SHP77 treated with DMSO at 0.1 percent for 48 hours (cell line): ENCODE data around the gene SREBF1.

Experiments used
- DNase-seq: peaks from one replicate; lab custom pipeline; 2025; lab: John Stamatoyannopoulos, UW

The SREBF1 gene

DNA sequence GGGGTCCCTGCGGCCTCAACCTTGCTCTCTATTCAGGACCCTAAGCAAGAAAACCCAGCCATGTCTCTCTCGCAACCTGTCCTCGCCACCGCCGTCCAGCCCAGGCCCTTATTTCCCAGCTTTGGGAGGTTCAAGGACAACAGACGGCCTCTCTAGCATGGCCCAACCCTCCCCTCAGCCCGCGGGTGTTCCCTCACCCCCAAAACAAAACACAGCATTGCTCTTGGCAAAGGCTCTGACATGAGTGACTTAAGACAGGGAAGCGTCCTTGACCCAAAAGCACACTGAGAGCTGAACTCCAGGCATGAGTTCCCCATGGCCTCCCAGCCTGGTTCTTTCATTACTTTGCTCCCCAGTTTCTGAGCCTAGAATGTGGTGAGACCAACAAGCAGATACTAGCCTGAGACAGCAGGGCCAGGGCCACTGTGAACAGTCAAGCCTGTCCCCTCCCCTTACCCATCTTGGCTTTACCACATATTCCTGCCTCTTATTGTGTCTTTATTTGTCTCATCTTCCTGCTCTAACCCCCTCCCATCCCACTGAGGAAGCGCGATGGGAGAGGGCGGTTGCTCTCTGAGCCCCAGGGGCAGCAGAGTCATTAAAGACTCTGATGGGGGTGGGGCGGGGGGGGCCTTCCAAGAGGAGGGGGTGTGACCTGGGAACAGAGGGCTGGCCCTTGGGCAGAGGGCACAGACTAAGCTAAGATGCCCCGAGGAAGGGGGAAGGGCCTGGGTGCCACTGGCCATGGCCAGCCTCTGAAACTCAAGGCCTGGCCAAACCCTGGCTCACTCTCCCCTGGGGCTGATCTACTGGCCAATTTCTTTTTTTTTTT, 11.8 kb downstream of the SREBF1 start:
- DNase-seq, result no peak

DNA sequence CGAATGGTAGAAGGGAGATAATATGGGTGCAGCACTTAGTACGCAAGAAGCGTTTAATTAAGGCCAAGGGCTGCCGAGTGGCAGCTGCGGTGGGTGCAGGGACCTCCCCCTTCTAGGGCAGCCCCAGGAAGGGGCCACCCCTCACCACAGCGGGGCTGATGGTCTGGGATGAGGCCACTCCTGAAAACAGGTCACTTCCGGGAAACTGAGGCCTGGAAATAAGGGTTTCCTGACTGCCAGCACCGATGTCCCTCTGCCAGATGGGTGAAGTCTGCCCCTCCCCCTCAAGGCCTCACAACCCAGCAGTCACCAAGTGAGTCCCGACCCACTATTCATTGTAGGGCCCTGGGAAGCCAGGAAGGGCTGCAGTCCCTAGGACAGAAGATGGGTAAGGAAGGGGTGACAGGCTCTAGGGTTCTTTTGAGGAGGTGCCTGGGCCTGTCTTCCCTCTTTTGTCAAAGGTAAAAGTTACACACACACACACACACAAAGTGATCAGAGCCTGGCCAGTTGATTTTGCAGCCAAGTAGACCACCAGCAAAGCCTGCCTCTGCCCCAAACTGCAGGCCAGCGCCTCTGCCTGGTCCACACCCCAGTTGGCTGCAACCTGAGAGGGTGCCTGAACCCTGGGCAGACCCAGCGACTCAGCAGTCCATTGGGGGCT, 12.5 kb downstream of the SREBF1 start:
- peak; percentile 91 for DNase-seq

DNA sequence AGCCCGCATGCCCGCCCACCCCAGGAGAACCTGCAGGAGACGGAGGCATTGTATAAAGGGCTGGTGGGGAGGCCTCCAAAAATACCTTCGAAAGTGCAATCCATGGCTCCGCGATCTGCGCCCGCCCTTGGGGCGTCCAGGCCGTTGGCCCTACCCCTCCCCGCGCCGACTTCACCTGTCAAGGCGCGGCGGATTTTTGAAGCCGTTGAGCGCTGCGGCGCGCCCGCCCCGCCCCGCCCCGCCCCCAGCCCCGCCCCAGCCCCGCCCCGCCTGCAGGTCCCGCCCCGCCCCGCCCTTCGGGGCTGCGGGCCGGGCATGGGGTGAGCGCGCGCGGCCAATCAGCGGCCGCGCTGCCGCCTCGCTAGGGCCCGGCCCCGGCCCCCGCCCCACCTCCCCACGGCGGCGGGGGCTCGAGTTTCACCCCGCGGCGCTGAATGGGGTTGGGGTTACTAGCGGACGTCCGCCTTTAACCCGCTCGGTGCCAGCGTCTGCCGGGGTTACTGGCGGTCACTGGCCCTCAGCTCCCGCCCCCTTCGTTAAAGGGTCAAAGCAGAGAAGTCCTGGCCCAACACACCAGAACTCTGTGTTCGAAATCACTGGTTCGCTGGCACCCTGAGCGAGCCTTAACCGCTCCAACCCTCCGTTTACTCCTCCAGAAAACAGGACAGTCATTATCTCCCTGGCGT, 13.2 kb downstream of the SREBF1 start:
- peak; percentile 91 for DNase-seq

DNA sequence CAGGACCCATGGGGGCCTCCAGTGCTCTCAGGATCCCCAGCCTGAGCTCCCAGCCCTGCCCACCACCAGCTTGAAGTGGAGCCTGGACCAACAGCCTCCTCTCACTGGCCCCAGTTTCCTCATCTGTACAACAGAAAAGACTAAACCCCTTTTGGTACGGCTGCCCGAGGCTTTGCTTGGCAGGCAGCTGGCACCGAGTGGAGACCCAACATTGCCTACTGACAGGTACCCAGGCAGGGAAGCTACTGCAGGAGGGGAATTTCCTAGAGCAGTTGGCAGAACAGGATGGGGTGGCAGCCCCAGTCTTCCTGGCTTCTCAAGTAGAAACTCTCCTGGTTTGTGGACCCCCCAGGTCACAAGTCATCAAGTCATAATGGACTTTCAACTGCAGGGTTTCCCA, 14.2 kb downstream of the SREBF1 start:
- no peak for DNase-seq

DNA sequence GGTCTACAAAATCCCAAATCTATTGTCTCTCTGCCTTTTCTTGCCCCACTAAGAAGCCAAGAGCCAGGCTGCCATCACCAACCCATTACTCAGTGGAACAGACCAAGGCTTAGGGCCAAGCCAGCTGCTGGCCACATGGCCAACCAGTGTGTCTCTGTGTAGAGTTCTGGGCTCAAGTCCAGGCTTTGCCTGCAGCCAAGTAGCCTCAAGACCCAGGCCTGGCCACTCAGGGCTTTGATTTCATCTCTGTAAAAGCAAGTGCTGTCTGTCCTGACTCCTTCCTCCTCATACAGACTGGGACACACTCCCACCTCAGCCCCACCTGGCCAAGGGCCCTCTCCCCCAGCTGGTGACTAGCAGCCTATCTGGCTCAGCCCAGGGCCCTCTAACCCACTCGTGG, 14.6 kb downstream of the SREBF1 start:
- DNase-seq, result no peak

DNA sequence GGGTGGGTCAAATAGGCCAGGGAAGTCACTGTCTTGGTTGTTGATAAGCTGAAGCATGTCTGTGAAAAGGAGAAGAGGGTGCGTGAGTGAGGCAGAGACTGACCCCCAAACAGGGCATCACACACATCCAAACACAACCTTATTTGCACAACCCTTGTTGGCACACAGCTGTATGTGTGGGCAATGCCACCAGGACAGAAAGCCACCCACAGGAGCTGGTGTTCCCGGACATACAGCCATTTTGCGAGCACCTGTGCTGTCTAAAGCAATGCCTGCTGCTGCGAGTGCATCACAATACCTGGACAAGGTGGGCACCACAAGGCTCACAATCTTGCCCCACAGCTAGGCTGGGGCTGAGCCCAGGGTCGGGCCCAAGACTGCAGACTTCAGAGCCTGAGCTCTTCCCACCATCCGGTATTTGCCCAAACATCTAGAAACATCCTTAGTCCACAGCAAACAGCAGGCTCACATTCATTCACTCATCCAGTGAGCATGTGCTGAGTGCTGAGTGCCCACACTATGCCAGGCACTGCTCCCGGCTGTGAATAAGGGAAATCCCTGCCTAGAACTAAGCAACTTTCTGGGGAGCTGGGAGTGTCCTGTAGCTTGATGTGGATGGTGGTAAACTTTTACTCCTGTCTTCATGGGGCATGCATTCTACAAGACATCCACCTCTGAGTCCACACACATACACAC, 16.2 kb downstream of the SREBF1 start:
- no peak for DNase-seq

DNA sequence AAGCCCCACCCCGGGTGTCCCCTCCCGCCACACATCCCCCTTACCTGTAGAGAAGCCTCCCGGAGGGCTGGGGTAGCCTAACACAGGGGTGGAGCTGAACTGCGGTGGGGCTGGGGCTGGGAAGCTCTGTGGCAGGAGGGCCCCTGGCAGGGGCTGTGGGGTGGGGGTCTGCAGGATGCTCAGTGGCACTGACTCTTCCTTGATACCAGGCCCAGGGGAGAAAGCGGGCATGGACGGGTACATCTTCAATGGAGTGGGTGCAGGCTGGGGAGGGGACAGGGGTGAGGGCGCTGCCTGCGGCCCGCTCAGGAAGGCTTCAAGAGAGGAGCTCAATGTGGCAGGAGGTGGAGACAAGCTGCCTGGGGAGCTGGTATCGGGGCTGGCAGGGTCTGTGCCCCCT, 16.7 kb downstream of the SREBF1 start:
- DNase-seq, result no peak

DNA sequence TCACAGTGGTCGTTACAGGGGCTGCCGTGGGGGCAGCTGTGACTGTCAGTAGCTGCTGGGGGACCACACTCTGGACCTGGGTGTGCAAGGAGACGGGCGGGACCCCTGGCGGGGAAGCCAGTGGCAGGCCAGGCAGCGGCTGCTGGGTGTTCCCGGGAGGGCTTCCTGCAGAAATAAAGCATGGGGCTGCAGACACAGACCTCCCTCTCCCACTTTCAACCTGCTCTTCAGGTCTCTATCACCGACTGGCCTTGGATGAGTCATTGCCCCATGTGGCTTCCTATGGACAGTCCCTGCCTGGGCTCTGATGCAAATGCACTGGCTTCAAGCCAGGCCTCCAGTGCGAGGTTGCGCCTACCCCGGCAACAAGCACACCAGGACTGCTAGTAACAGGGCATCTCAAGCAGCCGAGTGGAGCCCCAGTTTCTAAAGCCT, 17.2 kb downstream of the SREBF1 start:
- DNase-seq, result peak; percentile 71

DNA sequence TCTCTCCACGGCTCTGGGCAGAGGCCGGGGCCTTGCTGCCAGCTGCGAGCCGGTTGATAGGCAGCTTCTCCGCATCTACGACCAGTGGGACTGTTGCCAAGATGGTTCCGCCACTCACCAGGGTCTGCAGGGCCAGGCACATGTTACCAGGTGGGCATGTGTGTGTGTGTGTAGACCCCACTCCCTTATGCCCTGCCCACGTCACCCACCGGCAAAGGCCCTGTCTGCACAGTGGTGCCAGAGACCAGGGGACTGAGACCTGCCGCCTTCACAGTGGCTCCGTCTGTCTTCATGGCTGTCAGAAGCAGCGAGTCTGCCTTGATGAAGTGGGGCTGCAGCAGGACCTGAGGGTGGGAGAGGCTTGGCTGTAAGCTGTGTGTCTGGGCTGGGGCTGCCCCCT, 17.7 kb downstream of the SREBF1 start:
- no peak for DNase-seq

DNA sequence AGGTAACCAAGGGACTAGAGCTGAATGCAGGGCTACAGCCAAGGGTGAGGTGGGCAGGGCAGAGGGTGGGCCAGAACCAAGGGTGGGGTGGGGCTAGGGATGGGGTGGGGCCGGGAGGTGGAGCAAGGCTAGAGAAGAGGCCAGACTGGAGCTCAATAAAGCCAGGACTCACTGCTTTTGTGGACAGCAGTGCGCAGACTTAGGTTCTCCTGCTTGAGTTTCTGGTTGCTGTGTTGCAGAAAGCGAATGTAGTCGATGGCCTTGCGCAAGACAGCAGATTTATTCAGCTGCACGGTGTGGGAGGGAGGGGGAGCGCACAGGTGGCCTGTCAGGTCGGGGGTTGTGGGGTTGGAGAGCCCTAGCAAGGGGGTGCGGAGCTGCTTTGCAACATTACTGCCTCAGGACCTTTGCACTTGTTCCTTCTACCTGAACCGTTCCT, 18.7 kb downstream of the SREBF1 start:
- no peak for DNase-seq

DNA sequence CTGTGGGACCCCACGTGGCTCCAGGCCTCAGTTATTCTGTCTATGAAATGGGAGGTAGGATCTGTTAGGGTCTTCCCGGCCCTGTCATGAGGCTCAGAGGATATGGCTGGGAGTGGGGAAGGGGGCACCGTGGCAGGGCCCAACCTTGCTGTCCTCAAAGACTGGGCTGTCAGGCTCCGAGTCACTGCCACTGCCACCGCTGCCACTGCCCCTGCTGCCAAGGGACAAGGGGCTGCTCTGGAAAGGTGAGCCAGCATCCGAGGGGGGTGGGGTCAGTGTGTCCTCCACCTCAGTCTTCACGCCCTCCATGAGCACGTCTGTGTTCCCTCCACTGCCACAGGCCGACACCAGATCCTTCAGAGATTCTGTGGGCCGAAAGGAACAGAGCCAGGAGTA, 19.2 kb downstream of the SREBF1 start:
- DNase-seq, result no peak

DNA sequence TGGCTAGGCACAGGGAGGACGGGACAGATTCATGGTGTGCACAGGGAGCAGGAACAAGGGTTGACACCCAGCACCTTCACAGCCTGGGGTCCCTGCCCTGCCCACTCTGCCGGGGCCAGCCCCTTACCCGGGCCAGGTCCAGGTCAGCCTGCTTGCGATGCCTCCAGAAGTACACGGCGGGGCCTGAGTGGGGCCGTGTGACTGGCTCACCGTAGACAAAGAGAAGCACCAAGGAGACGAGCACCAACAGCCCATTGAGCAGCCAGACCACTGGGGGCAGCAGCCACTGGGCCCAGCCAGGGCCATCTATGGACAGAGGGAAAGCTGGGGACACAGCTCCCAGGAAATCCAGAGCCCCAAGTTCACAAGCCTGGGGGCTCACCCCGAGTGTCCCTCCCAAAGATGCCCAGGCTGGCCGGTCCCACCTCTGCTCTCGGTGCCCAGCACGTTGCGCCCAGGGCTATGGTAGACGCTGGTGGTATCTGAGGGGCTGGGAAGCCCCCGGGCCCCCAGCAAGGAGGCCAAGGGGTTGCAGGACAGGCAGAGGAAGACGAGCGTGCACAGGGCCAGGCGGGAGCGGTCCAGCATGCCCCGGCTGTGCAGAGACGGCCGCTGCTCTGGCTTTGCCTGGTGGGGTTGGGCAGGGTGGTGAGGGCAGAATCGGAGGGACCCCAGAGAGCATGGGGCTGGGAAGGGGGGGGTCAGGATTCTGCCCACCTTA, 19.8 kb downstream of the SREBF1 start:
- DNase-seq, result no peak

DNA sequence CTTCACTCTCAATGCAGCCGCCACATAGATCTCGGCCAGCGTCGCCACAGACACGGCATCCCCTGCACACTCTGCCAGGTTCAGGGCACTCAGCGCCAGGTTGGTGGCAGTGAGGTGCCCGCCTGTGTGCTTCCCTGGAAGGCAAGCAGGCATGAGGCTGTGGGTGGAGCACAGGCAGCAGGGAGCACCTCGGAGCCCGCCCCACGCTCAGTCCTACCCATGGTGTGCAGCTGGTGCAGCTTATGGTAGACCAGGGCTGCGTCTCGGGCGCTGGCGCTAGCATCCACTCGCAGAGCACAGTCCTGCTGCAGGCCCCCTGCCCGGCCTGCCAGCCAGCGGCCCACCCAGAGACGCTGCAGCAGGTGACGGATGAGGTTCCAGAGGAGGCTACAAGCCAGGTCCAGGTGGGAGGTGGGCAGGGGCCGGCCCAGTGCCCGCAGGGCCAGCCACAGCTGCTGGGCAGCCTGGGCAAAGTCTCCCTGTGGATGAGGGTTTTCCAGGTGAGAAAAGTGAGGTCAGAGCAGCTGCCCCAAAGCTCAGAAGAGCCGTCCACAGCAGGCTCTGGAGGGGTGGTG, 20.5 kb downstream of the SREBF1 start:
- DNase-seq, result no peak

DNA sequence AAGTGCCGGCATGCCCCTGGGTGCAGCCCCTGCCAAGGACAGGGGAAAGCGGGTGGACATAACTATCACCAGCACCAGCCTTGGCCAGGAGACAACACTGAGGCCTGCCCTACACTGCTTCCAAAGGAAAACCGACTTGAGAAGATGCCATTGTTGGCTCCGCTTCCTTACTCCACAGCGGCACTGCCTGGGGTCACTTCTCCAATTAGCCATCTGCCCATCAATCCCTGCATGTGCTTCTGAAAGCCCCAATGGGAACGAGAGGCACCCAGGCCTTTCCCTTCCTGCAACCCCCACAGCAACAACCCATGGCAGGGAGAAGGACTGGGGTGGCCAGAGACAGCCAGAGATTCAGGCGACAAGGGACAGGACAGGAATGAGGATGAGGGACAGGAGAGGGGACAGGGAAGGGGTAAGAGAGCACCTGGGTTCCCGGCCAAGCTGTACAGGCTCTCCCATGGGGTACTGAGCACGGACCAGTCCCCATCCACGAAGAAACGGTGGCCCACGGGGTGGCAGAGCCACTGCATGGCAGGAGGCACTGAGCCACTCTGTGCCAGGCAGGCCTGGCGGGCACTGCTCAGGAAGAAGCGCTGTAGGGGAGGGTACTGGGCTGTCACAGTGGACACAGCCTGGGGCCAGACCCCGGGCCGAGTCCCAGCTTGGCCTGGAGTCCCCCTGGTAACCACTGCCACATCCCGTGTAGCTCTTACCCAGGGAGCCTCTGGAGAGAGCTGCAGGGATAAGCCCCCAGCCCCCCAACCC, 21.2 kb downstream of the SREBF1 start:
- DNase-seq, result no peak

DNA sequence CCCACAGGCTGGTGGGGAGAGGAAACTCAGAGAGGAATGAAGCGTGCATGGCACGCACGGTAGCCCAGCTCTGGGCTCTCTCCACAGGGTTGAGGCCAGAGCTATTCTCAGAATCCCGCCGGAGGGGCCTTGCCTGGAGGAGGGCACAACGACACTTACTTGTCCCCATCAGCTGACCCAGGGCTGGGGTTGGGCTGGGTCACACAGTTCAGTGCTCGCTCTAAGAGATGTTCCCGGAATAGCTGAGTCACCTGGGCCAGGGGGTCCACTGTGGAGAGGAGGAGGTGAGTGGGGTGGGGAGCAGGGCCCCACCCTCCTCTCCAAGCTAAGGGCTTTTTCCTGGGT, 21.8 kb downstream of the SREBF1 start:
- no peak for DNase-seq

DNA sequence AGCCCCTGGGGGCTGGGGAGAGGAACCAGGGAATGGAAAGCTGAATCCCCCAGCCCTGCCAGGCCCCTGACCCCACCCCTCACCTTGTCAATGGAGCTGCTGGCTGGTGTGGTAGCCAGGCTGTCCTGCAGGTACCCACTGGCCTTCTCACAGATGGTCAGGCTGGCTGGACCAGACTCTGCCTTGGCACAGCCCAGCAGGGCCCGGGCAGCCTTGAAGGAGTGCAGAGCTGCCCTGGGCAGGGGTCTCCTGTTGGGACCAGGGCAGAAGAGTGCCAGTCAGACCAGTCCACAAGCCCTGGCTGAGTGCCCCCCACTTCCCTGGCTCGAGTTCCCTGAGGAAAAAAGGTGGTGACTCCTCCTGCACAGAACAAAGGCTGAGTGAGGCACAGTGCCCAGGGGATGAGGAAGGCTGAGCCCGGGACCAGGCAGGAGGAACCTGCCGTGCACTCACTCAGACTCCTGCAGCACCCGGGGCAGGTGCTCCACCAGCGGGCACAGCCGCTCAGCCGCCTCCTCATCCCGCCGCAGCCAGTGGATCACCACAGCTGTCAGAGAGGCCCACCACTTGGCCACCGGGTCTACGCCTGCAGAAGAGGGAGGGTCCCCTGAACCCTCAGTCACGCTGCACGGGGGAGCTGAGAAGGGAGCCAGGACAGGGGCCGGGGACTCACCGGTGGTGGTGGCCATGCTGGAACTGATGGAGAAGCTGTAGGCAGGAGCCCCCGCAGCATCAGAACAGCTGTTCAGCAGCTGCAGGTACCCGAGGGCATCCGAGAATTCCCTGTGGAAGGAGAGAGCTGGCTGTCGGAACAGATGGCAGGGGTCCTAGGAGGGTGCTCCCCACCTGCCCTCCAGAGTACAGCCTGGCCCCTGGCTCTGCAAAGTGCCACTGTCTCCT, 22.4 kb downstream of the SREBF1 start:
- DNase-seq, result no peak

DNA sequence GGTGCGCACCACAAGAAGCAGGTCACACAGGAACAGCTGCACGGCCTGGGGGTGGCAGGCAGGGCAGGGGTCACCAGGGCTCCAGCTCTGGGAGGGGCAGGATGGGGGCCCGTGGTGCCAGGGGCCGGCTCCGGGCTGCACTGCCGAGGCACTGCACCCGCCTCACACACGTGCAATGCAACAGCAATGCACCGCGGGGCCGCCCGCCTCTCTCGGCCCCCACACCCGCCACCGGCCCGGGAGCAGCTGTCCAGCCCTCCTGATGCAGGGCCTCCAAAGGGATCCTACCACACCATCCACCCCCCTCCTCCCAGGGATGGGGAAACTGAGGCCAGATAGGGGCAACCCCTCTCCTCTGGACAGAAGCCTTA, 23.1 kb downstream of the SREBF1 start:
- no peak for DNase-seq

DNA sequence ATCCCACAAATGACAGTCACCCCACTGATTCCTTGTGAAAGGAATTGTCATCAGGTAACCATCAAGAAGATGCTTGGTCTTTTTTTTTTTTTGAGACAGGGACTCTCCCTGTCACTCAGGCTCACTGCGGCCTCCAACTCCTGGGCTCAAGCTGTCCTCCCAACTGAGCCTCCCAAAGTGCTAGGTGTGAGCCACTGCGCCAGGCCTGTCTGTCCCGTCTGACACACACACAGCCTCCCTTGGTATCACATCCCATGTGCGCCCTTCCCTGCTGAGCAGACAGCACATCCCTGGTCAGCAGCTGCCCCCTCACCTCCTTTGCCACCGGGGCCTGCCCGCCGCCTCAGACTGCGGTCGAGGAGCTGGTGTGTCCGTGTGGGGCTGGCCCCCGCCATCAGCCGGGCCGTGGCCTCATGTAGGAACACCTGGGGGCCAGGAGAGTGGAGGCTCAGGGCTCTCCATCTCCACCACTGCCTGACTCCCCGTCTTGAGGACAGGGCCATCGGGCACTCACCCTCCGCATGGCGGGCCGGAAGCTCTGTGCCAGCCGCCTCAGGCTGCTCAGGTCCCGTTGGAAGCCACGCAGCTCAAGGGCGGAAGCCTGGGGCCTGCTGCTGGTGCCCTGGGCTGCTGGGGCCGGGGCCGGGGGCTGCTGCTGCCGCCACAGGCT, 23.6 kb downstream of the SREBF1 start:
- no peak for DNase-seq
